Measurements from ENCODE around the gene KRTAP10-4. TPM values are rescaled to one million over a fixed set of nuclear protein-coding genes. Genes with fewer than 3 reads are reported as not detected.

Gene KRTAP10-4
- total and polyA plus RNA-seq, 2 donors (not counting 1 experiment from before 2014, with no cell fraction given): not detected

- Histone ChIP-seq H3K4me2 (replicated peaks; ENCODE audit: low read depth, low read length, poor library complexity, severe bottlenecking) (no peak within 1 kb of the TSS), H3K27me3 (replicated peaks in 1 of 4; ENCODE audit: control extremely low read depth in 1 of 4, control insufficient read depth in 3 of 4, insufficient read depth in 4 of 4, low read length in 3 of 4) (peaks cover 0 to 2% (median 0%) of the 10 kb centered on the region in 4 experiments), H3K36me3 (replicated peaks in 1 of 2; ENCODE audit: control extremely low read depth in 1 of 2, control insufficient read depth in 1 of 2, extremely low read depth in 1 of 2, insufficient read depth in 2 of 2, low read length in 1 of 2) (no peaks in the 10 kb centered on the region), H2AFZ (ENCODE audit: insufficient read depth, low read depth, low read length, poor library complexity, severe bottlenecking) (no peak within 1 kb of the TSS), H3K4me3 (ENCODE audit: control extremely low read depth in 1 of 5, extremely low read depth in 1 of 5, insufficient read depth in 1 of 5, low read depth in 2 of 5, low read length in 4 of 5) (no peak within 1 kb of the TSS), H4K20me1 (ENCODE audit: control insufficient read depth, insufficient read depth, low read length, poor library complexity, severe bottlenecking) (no peaks in the 10 kb centered on the region), H3K79me2 (ENCODE audit: control insufficient read depth, insufficient read depth, low read length) (no peaks in the 10 kb centered on the region), H3K9me3 (ENCODE audit: control extremely low read depth in 1 of 3, control insufficient read depth in 2 of 3, insufficient read depth in 1 of 3, low read length in 2 of 3) (peaks cover 1 to 16% (median 3%) of the 10 kb centered on the region in 3 donors), H3K9ac (ENCODE audit: low read length) (no peak within 1 kb of the TSS), H3K27ac (ENCODE audit: low read length in 2 of 2) (no peak within 1 kb of the TSS), H3K4me1 (ENCODE audit: control insufficient read depth in 2 of 2, insufficient read depth in 2 of 2, low read length in 2 of 2) (no peaks in the 10 kb centered on the region)
- DNase-seq (no peak), ATAC-seq (ENCODE audit: low read depth) (no peak)
- Mint-ChIP-seq H3K27me3 (peaks cover 19% of the 10 kb centered on the region), H3K9me3 (ENCODE audit: insufficient read depth) (no peaks in the 10 kb centered on the region), H3K27ac (no peak within 1 kb of the TSS), H3K4me1 (no peaks in the 10 kb centered on the region), H3K4me3 (no peak within 1 kb of the TSS)
- WGBS (ENCODE audit: insufficient coverage): 85% methylated on average over 21 of the region's 21 CpGs
- TF ChIP-seq CTCF (IDR thresholded peaks at IDR 0.05) (no peak), EZH2 (IDR thresholded peaks at IDR 0.05; ENCODE audit: borderline replicate concordance, insufficient read depth, low read depth, low read length, poor library complexity, severe bottlenecking) (no peak)
- ChIA-PET CTCF (no interaction called here), POLR2A (no interaction called here)
- intact Hi-C loops (cut with micrococcal nuclease): no loop called here
Measured at GRCh38 chr21:44539991-44540666, 33.4 kb upstream of the KRTAP10-4 start, which contains the start of gene KRTAP10-1. TSS of gene KRTAP10-1 (minus strand) at chr21:44540195. CDS start at chr21:44540150, 45 bp downstream.

- POLR2A ChIA-PET: no interaction called here
- Histone ChIP-seq H3K27me3 (replicated peaks in 1 of 4; ENCODE audit: control extremely low read depth in 1 of 4, control insufficient read depth in 3 of 4, insufficient read depth in 4 of 4, low read length in 3 of 4) (peaks cover 0 to 2% (median 0%) of the 10 kb centered on the region in 4 experiments), H3K4me2 (replicated peaks; ENCODE audit: low read depth, low read length, poor library complexity, severe bottlenecking) (no peak overlapping the region), H4K20me1 (ENCODE audit: control insufficient read depth, insufficient read depth, low read length, poor library complexity, severe bottlenecking) (no peaks in the 10 kb centered on the region), H3K4me3 (ENCODE audit: control extremely low read depth in 1 of 5, extremely low read depth in 1 of 5, insufficient read depth in 1 of 5, low read depth in 2 of 5, low read length in 4 of 5) (no peak overlapping the region), H3K4me1 (ENCODE audit: control insufficient read depth in 2 of 2, insufficient read depth in 2 of 2, low read length in 2 of 2) (no peaks in the 10 kb centered on the region), H3K27ac (ENCODE audit: low read length in 2 of 2) (no peak overlapping the region), H3K9me3 (ENCODE audit: control extremely low read depth in 1 of 3, control insufficient read depth in 2 of 3, insufficient read depth in 1 of 3, low read length in 2 of 3) (peaks cover 1 to 16% (median 3%) of the 10 kb centered on the region in 3 donors), H3K9ac (ENCODE audit: low read length) (no peak overlapping the region), H2AFZ (ENCODE audit: insufficient read depth, low read depth, low read length, poor library complexity, severe bottlenecking) (no peak overlapping the region), H3K79me2 (ENCODE audit: control insufficient read depth, insufficient read depth, low read length) (no peaks in the 10 kb centered on the region), H3K36me3 (replicated peaks in 1 of 2; ENCODE audit: control extremely low read depth in 1 of 2, control insufficient read depth in 1 of 2, extremely low read depth in 1 of 2, insufficient read depth in 2 of 2, low read length in 1 of 2) (no peaks in the 10 kb centered on the region)
- Mint-ChIP-seq H3K27me3 (peaks cover 19% of the 10 kb centered on the region), H3K9me3 (ENCODE audit: insufficient read depth) (no peaks in the 10 kb centered on the region), H3K4me1 (no peaks in the 10 kb centered on the region), H3K4me3 (no peak overlapping the region), H3K27ac (no peak overlapping the region)
- 98% methylated on average over 9 of the region's 11 CpGs for WGBS (ENCODE audit: insufficient coverage)
- CTCF ChIA-PET: interaction anchor here (0.9 kb wide), 1 partner anchor 45 kb away, joined by 3 read pairs; no protein-coding TSS in a partner anchor
- DNase-seq: no peak
- no peak for TF ChIP-seq CTCF (IDR thresholded peaks at IDR 0.05)
- TF ChIP-seq EZH2 (IDR thresholded peaks at IDR 0.05; ENCODE audit: borderline replicate concordance, insufficient read depth, low read depth, low read length, poor library complexity, severe bottlenecking): no peak
- intact Hi-C loops (cut with micrococcal nuclease): no loop called here
- no peak for ATAC-seq (ENCODE audit: low read depth)
Measured at GRCh38 chr21:44540741-44541288, 32.7 kb upstream of the KRTAP10-4 start.
